Measurements from ENCODE around the gene MYCBPAP.

GRCh38 chr17:50535407-50535806 is 27.2 kb downstream of the MYCBPAP start:
- TF ChIP-seq EZH2 (optimal IDR thresholded peaks at IDR 0.05; ENCODE audit: low read depth, low read length) (no peak), CTCF (IDR thresholded peaks at IDR 0.05; ENCODE audit: low read length) (no peak), EZH2phosphoT487 (IDR thresholded peaks at IDR 0.05; ENCODE audit: low read length) (no peak)
